Endothelial cell (in vitro differentiated cells): Measurements from ENCODE around the gene CACNG4. TPM values are rescaled to one million over a fixed set of nuclear protein-coding genes. Genes with fewer than 3 reads are reported as not detected.

Experiments
- DNase-seq: peaks from one replicate; pipeline ENCODE4 v3.0.0; 2021; ENCODE audit warnings: low spot score
- H3K27ac Mint-ChIP-seq: one replicate; pipeline ENCODE4 v1.8.0; 2021; ENCODE audit warnings: mixed read lengths, inconsistent platforms; ENCODE audit not compliant: unreplicated experiment
- H3K27me3 Mint-ChIP-seq: one replicate; pipeline ENCODE4 v1.8.0; 2021; ENCODE audit warnings: mild to moderate bottlenecking, moderate library complexity, mixed read lengths, inconsistent platforms; ENCODE audit not compliant: unreplicated experiment
- H3K36me3 Mint-ChIP-seq: one replicate; pipeline ENCODE4 v1.8.0; 2021; ENCODE audit warnings: mild to moderate bottlenecking, low read depth, mixed read lengths, inconsistent platforms; ENCODE audit not compliant: unreplicated experiment
- H3K4me1 Mint-ChIP-seq: one replicate; pipeline ENCODE4 v1.8.0; 2021; ENCODE audit warnings: mild to moderate bottlenecking, mixed read lengths, inconsistent platforms; ENCODE audit not compliant: unreplicated experiment
- H3K4me3 Mint-ChIP-seq: one replicate; pipeline ENCODE4 v1.8.0; 2021; ENCODE audit warnings: mild to moderate bottlenecking, mixed read lengths, inconsistent platforms; ENCODE audit not compliant: unreplicated experiment
- H3K9me3 Mint-ChIP-seq: one replicate; pipeline ENCODE4 v1.8.0; 2021; ENCODE audit warnings: mixed read lengths, inconsistent platforms; ENCODE audit not compliant: unreplicated experiment
- total RNA-seq: library from RNA; stranded (reverse); fragmentation: NEBNext Ultra II Directional; extraction: Animal tissue kit (Norgen Biotek cat#: 25700); gene quantifications from one replicate; pipeline ENCODE4 v1.2.1, GENCODE V29; 2021; ENCODE audit not compliant: unreplicated experiment
- TF ChIP-seq, protein P1 (sequence below): fragments of 200-600 bp; sonication (generic); IDR thresholded peaks from one replicate; pipeline ENCODE4 v1.5.0; 2021; ENCODE audit warnings: antibody characterized with exemption; ENCODE audit not compliant: unreplicated experiment

The CACNG4 gene
- total RNA-seq, 1 donor from 2014 or later = 0.33 TPM

DNA sequence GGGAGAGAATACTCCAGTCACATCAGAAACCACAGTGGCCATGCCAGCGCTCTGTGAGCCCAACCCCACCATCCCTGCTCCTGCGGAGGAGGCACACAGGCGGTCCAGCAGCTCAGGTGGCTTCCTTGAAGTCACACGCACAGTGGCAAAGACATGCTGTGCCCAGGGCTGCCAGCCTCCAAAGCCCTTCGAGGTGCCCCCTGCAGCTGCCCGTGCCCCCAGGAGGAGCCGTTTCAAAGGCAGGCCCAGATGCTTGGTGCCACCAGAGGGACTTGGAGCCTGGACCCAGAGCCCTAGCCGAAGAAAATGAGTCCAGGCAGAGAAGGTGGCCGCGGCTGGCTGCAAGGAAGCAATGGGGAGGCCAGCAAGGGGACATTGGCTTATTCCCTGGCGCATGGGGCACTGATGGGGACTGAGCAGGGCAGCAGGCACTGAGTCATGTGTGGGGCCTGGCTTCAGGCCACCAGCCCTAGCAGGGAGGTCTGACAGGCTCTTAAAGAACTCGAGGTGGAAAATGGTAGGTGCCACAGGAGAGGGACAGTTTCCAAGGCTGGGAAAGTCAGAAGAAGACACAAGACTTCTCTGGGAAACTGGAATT lies 62.6 kb downstream of the CACNG4 start:
- no peak for DNase-seq
- peaks cover 2% of the 10 kb centered on the region for H3K4me1 Mint-ChIP-seq
- H3K27ac Mint-ChIP-seq = no peak overlapping the region
- no peak overlapping the region for H3K4me3 Mint-ChIP-seq
- no peaks in the 10 kb centered on the region for H3K36me3 Mint-ChIP-seq
- TF ChIP-seq, protein P1, sequence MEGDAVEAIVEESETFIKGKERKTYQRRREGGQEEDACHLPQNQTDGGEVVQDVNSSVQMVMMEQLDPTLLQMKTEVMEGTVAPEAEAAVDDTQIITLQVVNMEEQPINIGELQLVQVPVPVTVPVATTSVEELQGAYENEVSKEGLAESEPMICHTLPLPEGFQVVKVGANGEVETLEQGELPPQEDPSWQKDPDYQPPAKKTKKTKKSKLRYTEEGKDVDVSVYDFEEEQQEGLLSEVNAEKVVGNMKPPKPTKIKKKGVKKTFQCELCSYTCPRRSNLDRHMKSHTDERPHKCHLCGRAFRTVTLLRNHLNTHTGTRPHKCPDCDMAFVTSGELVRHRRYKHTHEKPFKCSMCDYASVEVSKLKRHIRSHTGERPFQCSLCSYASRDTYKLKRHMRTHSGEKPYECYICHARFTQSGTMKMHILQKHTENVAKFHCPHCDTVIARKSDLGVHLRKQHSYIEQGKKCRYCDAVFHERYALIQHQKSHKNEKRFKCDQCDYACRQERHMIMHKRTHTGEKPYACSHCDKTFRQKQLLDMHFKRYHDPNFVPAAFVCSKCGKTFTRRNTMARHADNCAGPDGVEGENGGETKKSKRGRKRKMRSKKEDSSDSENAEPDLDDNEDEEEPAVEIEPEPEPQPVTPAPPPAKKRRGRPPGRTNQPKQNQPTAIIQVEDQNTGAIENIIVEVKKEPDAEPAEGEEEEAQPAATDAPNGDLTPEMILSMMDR = no peak
- peaks cover 4% of the 10 kb centered on the region for H3K27me3 Mint-ChIP-seq
- H3K9me3 Mint-ChIP-seq = no peaks in the 10 kb centered on the region

DNA sequence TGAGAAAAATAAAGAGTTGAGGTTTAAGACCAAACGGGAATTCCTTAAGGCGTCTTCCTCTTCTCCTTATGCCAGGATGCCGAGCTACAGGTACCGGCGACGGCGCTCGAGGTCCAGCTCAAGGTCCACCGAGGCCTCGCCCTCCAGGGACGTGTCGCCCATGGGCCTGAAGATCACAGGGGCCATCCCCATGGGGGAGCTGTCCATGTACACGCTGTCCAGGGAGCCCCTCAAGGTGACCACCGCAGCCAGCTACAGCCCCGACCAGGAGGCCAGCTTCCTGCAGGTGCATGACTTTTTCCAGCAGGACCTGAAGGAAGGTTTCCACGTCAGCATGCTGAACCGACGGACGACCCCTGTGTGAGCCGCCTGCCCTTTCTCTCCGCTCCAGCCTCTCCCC lies 66.1 kb downstream of the CACNG4 start:
- no peak for DNase-seq
- Mint-ChIP-seq H3K27me3 (peaks cover 3% of the 10 kb centered on the region), H3K4me3 (no peak overlapping the region), H3K36me3 (no peaks in the 10 kb centered on the region), H3K27ac (no peak overlapping the region), H3K9me3 (no peaks in the 10 kb centered on the region), H3K4me1 (peaks cover 2% of the 10 kb centered on the region)
- TF ChIP-seq, protein P1 = no peak

DNA sequence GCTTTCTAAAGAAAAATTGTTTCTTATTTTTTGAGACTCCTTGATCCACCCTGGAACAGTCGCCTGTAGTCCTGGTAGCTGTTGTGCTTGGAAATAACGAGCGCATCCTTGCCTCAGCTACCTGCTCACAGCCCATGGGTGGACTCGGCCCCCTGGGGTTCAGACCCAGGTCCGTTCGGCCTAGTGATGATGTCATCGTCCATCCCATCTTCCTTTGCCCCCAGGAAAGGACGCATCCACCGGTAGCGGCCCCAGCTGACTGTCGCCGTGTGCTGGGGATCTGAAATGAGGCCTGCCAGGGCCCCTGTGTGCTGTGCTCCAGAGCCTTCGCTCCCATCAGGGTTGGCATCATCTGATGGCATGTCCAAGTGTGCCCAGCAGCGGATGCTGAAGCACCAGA lies 67.9 kb downstream of the CACNG4 start:
- H3K27me3 Mint-ChIP-seq = peaks cover 5% of the 10 kb centered on the region
- DNase-seq = no peak
- H3K4me3 Mint-ChIP-seq = no peak overlapping the region
- H3K27ac Mint-ChIP-seq = no peak overlapping the region
- H3K4me1 Mint-ChIP-seq = peaks cover 4% of the 10 kb centered on the region
- peaks cover 9% of the 10 kb centered on the region for H3K36me3 Mint-ChIP-seq
- H3K9me3 Mint-ChIP-seq = peaks cover 5% of the 10 kb centered on the region
- TF ChIP-seq, protein P1 = no peak

DNA sequence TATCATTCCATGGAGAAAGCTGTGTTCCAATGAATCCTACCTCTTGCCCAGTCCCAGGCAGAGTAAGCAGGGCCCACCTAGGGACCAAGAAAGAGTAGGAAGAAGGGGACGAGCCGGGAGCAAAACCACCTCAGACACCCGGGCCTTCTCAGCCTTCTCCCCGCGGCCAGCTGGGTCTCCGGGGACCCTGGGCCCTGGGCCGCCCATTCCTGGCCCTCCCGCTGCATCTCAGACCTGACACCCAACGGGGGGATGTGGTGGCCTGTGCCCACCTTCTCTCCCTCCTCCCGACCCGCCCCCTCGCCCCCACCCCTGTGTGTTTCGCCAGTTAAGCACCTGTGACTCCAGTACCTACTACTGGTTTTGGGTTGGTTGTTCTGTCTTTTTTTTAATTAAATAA lies 68.5 kb downstream of the CACNG4 start:
- H3K4me1 Mint-ChIP-seq = peaks cover 7% of the 10 kb centered on the region

DNA sequence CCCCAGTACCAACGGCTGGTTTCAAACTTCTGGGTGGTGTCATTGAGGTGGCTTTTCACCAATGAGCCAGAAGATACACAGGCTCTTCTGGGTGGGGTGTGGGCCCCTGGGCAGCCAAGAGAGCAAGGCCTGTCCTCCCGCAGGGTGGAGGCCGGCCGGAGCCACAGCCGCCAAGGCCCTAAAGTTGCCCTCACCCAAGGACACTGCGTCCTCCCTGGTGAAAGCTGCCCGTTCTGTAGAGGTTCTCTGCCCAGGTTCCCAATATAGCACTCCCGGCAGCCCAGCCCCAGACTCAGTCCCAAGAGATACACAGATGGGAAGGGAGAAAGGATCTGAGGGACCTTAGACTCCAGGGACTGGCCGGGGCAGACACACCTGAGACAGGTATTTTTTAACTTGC lies 69.1 kb downstream of the CACNG4 start:
- peaks cover 7% of the 10 kb centered on the region for H3K4me1 Mint-ChIP-seq
- peaks cover 8% of the 10 kb centered on the region for H3K27me3 Mint-ChIP-seq
- DNase-seq = no peak
- H3K27ac Mint-ChIP-seq = no peak overlapping the region
- peaks cover 5% of the 10 kb centered on the region for H3K9me3 Mint-ChIP-seq
- TF ChIP-seq, protein P1 = no peak
- no peak overlapping the region for H3K4me3 Mint-ChIP-seq
- H3K36me3 Mint-ChIP-seq = peaks cover 11% of the 10 kb centered on the region

More for the DNA sequence above, 68.5 kb downstream of the CACNG4 start:
- peaks cover 5% of the 10 kb centered on the region for H3K9me3 Mint-ChIP-seq
- TF ChIP-seq, protein P1 = no peak
- H3K27ac Mint-ChIP-seq = no peak overlapping the region
- peaks cover 5% of the 10 kb centered on the region for H3K27me3 Mint-ChIP-seq
- no peak for DNase-seq
- peaks cover 11% of the 10 kb centered on the region for H3K36me3 Mint-ChIP-seq
- no peak overlapping the region for H3K4me3 Mint-ChIP-seq
